ENCODE results near the gene TTI1. TPM values are rescaled to one million over a fixed set of nuclear protein-coding genes. Genes with fewer than 3 reads are reported as not detected.
A peak's percentile ranks its signal among the peaks of the same experiment; 100 is the strongest.

TTI1 gene
- total RNA-seq, 1 donor from 2014 or later: 51.9 TPM

- peak overlapping the region; percentile 81 for H3K27ac Mint-ChIP-seq
- H3K9me3 Mint-ChIP-seq (ENCODE audit: low read depth): no peaks in the 10 kb centered on the region
- H3K36me3 Mint-ChIP-seq (ENCODE audit: insufficient read depth): peaks cover 4% of the 10 kb centered on the region
- no peak overlapping the region for H3K4me3 Mint-ChIP-seq (ENCODE audit: low read depth)
- H3K4me1 Mint-ChIP-seq (ENCODE audit: low read depth): peaks cover 28% of the 10 kb centered on the region
- DNase-seq (ENCODE audit: low spot score, unreplicated experiment): no peak
- TF ChIP-seq CTCF (IDR thresholded peaks at IDR 0.05; ENCODE audit: unreplicated experiment): no peak
- no peaks in the 10 kb centered on the region for H3K27me3 Mint-ChIP-seq
Measured at GRCh38 chr20:37987602-37988290, 45.5 kb downstream of the TTI1 start.

- Mint-ChIP-seq H3K4me3 (ENCODE audit: low read depth) (no peak overlapping the region), H3K27ac (peak overlapping the region; percentile 81), H3K36me3 (ENCODE audit: insufficient read depth) (peaks cover 8% of the 10 kb centered on the region)
Measured at GRCh38 chr20:37986873-37987601, 46.2 kb downstream of the TTI1 start.

GRCh38 chr20:37986044-37986858, 47.0 kb downstream of the TTI1 start:
- Mint-ChIP-seq H3K27ac (no peak overlapping the region), H3K36me3 (ENCODE audit: insufficient read depth) (peaks cover 12% of the 10 kb centered on the region), H3K9me3 (ENCODE audit: low read depth) (no peaks in the 10 kb centered on the region), H3K27me3 (no peaks in the 10 kb centered on the region), H3K4me3 (ENCODE audit: low read depth) (no peak overlapping the region), H3K4me1 (ENCODE audit: low read depth) (peaks cover 26% of the 10 kb centered on the region)
- DNase-seq (ENCODE audit: low spot score, unreplicated experiment): no peak
- TF ChIP-seq CTCF (IDR thresholded peaks at IDR 0.05; ENCODE audit: unreplicated experiment): no peak

More at GRCh38 chr20:37986873-37987601, 46.2 kb downstream of the TTI1 start:
- DNase-seq (ENCODE audit: low spot score, unreplicated experiment): no peak
- Mint-ChIP-seq H3K4me1 (ENCODE audit: low read depth) (peaks cover 28% of the 10 kb centered on the region), H3K9me3 (ENCODE audit: low read depth) (no peaks in the 10 kb centered on the region), H3K27me3 (no peaks in the 10 kb centered on the region)
- no peak for TF ChIP-seq CTCF (IDR thresholded peaks at IDR 0.05; ENCODE audit: unreplicated experiment)

GRCh38 chr20:37984018-37984785, 49.1 kb downstream of the TTI1 start:
- peaks cover 12% of the 10 kb centered on the region for H3K36me3 Mint-ChIP-seq (ENCODE audit: insufficient read depth)
- H3K4me3 Mint-ChIP-seq (ENCODE audit: low read depth): no peak overlapping the region
- H3K4me1 Mint-ChIP-seq (ENCODE audit: low read depth): peaks cover 17% of the 10 kb centered on the region
- DNase-seq (ENCODE audit: low spot score, unreplicated experiment): no peak
- no peaks in the 10 kb centered on the region for H3K27me3 Mint-ChIP-seq
- H3K27ac Mint-ChIP-seq: no peak overlapping the region
- no peaks in the 10 kb centered on the region for H3K9me3 Mint-ChIP-seq (ENCODE audit: low read depth)
- TF ChIP-seq CTCF (IDR thresholded peaks at IDR 0.05; ENCODE audit: unreplicated experiment): no peak

Data from progenitor cell of endocrine pancreas (in vitro differentiated cells).